Prostate gland (tissue), 2 donors: ENCODE data around the gene NUTM2B.
"Not testable (repeated sequence)": the region's sequence is repeated elsewhere in the genome, so short reads cannot be mapped to it uniquely, and the experiment has no call there.

Experiments
- CTCF ChIP-seq, 4 experiments: fragments of 200-600 bp in 2 of 4; fragments of 450-650 bp in 2 of 4; sonication (generic) in 2 of 4; IDR thresholded peaks; 1 replicate in 3 of 4; 2 replicates in 1 of 4; pipeline ENCODE4 v1.5.1; 2016 to 2019; ENCODE audit warnings: antibody characterized with exemption in 4 of 4, mild to moderate bottlenecking in 2 of 4, moderate library complexity in 2 of 4
- POLR2A ChIP-seq: fragments of 450-650 bp; IDR thresholded peaks from one replicate; pipeline ENCODE4 v1.6.1; 2016; ENCODE audit warnings: antibody characterized with exemption, mild to moderate bottlenecking

- not testable (repeated sequence) for TF ChIP-seq CTCF (IDR thresholded peaks at IDR 0.05); POLR2A
These were observed 16.4 kb upstream of the NUTM2B start for GRCh38 chr10:79686595-79686994.
